GM18873 (cell line): Measurements from ENCODE around the gene KIAA0513.

Experiments used
- ATAC-seq: cut with Tn5 transposase; IDR thresholded peaks from one replicate; pipeline ENCODE4 v1.9.1; 2021; ENCODE audit warnings: mild to moderate bottlenecking, moderate library complexity, moderate number of reproducible peaks; ENCODE audit not compliant: unreplicated experiment, low FRiP score

Gene KIAA0513, protein sequence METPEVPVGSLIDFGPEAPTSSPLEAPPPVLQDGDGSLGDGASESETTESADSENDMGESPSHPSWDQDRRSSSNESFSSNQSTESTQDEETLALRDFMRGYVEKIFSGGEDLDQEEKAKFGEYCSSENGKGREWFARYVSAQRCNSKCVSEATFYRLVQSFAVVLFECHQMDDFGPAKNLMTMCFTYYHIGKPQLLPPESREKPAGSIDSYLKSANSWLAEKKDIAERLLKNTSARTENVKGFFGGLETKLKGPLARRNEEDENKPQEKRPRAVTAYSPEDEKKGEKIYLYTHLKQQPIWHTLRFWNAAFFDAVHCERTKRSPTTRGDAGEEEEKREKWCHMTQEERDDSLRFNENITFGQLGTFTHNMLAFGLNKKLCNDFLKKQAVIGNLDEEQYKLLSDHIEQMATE

DNA sequence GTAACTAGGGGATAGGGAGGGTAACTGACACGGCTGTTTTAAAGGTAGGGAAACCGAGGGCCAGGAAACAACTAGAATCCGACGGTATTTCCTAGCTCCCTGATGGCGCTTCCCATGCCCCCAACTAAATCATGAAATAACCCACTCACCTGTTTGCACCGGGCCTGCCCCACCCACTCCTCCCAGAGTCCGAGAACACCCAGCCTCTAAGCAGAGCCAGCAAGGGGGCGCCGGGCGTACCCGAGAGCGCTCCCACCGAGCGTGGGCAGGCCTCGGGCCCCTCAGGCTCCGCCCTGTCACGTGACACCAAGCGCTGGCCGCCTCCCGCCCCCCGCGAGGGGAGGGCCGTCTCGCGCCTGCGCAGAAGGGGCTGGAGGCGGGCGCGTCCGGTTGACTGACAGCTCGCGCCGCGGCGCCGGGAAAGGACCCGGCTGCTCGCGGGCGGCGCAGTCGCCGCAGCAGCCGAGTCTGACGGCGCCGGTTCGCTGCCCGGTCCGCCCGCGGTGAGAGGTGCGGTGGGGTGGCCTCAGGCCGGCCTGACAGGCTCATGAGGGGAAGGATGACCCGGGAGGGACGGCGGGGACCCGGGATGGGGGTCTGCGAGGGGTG is at the start of gene KIAA0513:
TSS of gene KIAA0513 (plus strand) at position 447 of the 609 bp plus-strand sequence. CDS start 39,277 bp downstream, outside the sequence.
- ATAC-seq: peak; percentile 62

DNA sequence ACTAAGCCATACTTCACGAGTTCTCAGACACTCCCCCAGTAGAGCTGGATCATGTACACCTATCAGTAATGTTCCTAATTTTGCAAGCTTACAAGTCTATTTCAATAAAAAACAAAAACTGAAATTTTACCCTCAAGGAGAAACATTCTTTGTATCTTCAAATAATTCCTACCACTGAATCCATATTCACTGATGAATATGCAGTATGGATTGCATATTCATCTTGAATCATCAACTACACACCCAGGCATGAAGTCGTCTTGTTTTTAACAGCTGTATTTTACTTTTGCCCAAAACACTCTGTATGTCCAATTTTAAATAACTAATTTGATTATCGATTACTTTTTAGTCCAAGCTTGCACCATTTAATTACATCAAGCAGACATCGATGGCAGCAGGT is 48.1 kb upstream of the KIAA0513 start:
- ATAC-seq: no peak

DNA sequence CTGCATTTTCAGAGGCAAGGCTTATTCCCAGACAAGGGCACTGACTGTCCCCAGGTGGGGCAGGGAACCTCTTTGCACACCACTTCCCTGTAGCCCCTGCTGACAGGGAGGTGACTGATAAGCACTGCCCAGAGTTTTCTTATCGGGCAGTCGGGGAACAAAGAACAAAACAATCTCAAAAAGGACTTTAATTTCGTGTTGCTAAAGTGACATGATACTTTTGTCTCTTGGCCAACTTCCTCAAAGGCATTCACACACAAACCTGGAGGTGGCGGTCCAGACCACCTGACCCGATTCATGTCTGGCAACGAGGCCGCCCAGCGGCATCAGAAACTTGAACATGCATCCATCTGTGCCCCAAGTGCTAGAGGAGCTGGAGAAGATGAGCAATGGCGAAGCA is 45.2 kb upstream of the KIAA0513 start:
- no peak for ATAC-seq

DNA sequence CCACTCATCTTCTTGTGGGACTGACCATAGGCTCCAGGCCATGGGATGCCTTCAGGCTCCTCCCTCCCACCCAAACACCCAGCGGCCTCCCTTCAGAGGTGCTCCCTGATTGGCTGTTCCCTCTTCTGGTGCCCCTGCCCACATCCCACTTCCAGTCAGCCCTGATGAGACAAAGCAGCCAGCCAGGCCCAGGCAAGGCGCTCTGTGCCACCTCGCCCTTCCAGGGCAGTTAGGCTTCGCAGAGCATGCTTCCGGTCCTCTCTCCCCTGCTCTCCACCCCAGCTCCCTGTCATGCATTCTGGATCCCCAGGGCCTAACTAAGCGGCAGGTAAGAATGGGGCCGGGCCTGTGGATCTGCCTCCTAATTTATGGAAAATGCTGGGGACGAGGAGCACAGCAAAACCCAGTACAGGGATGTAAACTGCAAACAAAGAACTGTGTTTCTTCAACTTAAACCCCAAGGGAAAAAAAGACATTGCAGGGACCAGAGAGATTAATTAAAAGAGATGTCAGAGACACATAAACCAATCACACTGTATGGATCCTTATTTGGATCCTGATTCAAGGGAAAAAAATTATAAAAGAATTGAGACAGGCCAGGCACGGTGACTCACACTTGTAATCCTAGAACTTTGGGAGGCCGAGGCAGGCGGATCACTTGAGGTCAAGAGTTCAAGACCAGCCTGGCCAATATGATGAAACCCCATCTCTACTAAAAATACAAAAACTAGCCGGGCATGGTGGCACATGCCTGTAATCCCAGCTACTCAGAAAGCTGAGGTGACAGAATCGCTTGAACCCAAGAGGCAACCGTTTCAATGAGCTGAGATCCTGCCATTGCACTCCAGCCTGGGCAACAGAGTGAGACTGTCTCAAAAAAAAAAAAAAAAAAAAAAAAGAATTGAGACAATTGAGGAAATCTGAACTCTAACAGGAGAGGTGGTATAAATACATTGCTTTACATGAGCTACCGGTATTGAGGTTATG is 42.2 kb upstream of the KIAA0513 start:
- no peak for ATAC-seq

DNA sequence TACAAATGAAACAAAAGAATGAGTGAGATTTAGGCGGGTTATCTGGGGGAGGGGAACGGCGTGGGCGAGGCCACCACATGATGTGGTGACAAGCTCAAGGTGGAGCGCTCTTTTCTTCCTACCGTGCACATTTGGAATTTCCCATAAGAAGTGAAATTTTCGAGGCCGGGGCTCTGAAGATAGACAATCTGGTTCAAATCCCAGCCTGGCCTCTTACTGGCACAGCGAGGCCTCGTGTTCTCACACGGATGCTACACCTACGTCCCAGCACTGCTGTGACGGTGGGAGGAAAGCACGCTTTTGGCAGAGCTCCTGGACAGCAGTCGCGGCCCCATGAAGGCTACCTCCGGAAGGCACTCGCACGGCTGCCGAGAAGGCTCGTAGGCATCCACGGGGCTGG is 41.5 kb upstream of the KIAA0513 start:
- ATAC-seq: no peak

DNA sequence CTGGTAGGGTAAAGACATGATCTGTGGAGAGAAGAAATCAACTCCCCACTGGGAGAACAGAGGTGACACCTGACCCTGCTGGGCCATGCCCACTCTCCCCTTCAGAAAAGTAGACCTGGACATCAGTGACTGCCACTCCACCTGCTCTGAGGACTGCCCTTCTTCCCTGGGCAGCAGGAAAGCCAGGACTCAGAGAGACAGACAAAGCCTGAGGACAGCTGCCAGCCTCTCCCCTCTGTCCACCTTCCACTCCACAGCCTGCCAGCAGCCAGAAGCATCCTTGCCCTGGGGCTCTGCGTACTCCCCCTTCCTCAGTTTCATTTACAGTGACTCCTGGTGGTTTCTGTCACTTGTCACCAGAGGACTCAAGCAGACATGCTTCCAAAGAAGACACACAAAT is 40.7 kb upstream of the KIAA0513 start:
- ATAC-seq: no peak

DNA sequence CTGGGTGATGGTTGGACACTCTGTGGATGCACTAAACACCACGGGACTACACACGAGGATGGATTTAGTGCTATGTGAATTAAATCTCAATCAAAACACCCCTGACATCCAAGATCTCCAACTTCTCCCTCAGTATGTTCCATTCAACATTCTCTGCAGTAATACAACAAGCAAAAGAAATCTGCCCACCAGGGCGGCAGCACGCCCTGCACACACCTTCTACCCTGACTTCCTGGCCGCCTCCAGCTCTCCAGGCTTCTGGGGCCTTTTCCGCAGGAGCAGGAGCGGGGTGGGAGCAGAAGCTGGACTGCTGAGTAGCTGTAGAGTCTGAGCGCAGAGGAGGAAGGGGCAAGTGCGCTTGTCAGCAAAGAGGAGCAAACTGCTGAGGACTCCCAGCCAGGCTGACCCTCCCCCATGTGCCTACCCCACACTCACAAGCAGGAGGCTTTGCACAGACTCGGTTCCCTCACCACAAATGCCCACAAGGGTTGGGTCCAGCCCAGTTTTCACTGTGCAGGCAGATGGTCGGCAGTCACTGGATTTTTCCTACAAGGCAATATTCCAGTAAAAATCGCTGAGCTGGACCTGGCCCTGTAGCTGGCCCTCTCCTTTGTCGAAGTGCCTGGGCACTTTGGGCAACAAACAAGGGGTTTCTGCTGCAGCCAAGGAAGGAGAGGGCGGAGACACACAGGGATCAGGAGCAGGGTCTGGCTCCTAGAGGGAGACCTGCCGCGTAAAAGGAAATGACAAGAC is 39.1 kb upstream of the KIAA0513 start:
- ATAC-seq: no peak

DNA sequence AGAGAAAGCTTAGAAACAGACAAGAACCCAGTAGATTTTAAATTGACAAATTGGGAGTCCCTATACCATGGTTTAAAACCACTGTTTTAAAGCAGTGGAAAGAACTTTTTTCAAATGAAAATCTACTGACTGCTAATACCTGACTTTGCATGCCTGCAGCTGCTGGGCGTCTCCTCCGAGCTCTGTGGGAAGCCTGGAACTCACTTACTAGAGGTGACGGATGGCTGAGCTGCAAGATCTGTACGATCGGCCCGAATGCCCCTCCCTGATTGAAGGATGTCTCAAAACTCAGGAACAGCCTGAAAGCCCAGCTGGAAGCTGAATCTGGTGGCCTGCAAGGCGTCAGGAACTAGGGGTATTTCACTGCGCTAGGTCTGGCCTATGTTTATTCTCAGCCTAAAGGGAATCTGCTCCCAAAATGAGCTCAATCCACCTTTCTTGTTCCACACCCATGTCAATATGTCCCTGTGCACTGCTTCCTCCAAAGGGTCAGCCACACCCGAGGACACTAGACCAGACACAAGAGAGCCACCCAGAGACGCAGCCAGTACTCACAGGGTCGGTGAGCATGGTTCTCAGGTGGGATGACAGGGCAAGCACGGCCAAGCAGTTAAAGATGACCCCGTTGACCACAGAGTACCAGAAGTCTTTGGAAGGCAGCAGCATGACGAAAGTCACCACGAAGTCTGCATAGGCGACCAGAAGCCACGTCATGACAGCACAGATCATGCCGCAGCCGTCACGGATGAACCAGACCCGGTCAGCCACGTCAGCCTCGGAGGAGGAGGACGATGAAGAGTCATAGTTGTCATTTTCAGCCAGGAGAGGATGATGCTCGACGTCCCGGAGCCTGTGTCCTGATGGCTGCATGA is 37.6 kb upstream of the KIAA0513 start:
- no peak for ATAC-seq

DNA sequence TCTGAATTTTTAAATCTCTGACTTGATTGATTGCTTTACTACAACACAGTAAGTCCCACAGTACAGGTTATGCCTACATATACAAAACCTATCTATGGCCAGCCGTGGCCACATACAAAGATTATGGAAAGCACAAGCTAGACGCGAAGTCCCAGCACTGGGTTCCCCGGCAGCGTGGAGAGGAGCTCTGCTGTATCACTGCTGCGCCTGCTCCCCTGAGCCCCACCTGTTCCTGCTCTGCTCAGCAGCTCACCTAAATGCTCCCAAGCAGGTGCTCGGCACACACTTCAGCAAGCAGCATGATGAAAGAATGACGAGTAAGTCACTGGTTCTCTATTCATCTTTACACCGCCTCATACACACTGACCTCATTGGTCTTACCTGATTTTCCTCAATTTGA is 36.8 kb upstream of the KIAA0513 start:
- ATAC-seq: no peak

DNA sequence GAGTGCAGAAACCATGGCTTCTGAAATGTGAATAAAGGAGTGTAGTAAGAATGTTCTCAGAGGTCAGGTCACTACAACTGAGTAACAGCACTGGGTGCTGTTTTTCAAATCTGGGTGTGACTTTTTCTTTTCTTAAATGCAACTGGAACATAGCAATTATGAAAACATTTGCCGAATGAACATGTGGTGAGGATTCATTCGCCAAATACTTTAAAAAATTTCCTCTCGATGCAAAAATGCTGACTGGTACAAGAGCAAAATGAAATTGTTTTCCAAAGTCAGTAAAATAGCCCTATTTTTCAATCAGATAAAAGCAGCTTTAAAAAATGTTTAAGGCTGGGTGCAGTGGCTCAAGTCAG is 34.9 kb upstream of the KIAA0513 start:
- ATAC-seq: no peak

DNA sequence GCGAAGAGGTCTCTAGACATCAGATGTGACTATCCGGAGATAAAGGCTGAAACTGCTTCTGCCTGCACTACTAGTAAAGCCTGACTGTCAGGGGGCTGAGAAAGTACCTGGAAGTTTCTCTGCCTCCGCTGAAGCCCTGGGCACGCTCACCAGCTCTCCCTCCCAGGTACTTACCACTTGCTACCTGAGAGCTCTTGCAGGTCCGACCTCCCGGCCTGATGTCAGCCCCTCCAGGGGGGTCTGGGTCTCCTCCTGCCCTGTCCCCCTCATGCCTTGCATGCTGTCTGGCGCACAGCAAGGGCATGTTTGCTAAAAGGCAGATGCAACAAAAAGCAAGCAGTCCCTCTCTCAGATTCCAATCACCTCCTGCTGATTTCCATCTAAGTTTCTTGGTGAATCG is 33.7 kb upstream of the KIAA0513 start:
- no peak for ATAC-seq

DNA sequence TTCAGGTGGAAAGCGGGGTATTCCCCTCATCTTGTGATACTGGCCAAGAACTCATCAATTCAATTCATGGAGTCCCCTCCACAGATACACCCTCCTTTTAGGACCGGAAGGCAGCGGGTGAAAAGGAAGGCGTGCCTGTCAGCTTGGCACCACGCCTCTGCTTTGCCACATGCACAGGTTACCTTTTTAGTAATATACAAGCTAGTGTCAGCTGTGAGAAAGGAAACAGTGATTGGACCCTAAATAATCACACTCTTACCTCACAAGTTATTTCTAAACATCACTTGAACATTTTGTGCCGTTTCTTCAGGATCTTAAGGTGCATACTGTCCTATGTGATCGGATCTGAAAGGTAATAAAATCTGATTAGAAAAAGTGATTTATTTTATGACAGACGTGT is 31.9 kb upstream of the KIAA0513 start:
- ATAC-seq: no peak

DNA sequence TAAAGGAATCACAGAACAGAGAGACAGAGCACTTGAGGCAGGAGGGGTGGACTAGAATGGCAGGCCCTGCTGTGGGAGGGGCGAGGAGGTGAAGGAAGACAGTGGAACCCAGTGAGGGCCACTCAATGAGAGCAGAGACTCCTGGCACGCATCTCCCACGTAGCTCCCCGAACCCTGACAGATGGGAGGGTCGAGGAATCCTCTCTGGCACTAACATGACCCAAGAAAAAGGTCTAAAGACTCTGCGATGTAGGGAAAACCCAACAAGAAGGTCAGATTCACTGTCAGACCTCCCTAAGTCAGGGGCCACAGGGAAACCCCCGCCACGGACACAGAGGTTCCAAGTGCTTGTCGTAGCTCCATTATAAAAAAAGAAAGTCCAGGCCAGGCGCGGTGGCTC is 31.2 kb upstream of the KIAA0513 start:
- no peak for ATAC-seq

DNA sequence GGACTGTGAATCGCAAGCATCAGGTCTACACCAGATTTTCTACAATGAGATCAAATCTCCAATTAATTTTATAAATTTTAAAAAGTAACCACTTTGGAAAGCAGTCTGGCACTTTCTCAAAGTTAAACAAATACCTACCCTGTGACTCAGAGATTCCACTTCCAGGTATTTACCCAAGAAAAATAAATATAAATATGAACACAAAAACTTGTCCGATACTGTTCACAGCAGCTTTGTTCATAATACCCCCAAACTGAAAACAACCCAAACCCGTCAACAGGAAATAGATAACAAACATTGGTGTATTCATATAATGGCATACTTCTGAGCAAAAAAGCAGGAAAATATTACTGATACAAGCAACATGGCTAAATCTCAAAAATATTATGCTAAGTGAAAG is 28.4 kb upstream of the KIAA0513 start:
- no peak for ATAC-seq

DNA sequence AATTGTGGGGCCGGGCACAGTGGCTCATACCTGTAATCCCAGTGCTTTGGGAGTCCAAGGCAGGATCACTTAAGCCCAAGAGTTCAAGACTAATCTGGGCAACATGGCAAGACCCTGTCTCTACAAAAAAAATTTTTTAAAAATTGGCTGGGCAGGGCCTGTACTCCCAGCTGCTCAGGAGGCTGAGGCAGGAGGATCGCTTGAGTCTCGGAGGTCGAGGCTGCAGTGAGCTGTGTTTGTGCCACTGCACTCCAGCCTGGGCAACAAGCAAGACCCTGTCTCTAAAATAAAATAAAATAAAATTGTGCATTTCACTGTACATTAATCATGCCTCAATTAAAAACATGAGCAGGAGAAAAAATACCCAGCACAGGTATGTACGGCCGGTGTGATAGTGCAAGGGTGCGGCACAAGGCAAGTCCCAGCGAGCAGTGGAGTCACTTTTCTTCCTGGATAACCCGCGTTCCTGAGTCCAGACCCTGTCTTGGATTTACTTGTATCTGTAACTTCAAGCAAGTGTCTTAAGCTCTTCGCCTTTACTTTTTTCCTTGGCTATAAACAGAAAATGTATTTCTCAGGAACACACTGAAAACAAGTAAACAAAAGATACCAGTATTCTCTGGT is 27.6 kb upstream of the KIAA0513 start:
- no peak for ATAC-seq

DNA sequence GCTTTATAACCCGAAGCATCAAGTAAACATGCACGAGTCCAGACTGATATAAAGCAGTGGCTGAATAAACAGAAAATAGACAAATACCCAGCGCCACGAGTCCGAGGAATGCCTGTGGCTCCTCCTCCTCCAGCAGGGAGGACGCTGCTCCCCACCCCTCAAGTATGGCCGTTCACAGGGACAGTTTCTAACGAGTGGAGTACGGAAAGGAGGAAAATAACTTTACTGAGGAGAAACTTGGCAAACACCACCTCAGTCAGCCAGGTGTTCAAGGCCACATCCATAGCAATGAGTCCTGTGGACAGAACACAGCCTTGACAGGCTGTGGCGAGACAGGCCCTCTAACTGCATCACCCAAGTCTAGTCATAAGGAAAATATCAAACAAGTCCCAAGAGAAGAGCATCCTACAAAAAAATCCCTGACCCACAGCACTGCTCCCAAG is 25.5 kb upstream of the KIAA0513 start:
- ATAC-seq: no peak

DNA sequence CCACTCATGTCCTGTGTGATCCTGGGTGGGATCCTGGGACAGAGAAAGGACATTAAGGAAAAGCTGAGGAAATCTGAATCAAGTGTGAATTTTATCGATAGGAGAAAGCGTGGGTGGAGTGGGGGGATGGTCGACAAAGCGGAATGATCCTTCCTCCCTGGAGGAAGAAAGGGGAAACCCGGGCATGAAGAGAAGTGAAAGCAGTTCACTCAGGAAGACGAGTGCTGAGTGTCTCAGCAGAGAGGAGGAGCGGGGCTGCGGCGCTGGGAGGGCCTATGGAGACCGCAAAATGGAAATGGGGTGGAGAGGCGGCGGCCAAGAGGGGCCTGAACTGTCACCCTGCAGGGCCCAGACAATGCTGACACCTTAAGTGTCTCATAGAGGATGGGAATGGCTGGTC is 25.0 kb upstream of the KIAA0513 start:
- ATAC-seq: no peak

DNA sequence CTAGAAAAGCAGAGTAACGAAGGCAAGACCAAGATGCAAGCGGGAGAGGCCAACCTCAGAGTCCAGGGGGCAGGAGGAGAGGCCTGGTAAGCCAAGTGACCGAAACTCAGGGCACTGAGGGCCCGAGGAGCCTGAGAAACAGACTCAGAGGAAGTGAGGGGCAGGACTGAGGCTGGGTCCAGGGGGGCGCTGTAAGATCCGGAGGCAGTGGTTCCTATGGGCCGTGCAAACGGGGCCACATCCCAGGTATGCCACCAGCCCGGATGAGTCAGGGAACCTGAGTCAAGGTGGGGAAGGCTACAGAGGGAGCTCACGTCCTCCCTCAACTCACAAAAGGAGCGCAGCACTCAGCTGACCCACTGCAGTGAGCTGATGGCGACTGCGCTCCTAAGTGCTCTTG is 24.5 kb upstream of the KIAA0513 start:
- ATAC-seq: no peak
